ENCODE data around the gene CHCHD1.
"Not testable (repeated sequence)": the region's sequence is repeated elsewhere in the genome, so short reads cannot be mapped to it uniquely, and the experiment has no call there.

The CHCHD1 gene

DNA sequence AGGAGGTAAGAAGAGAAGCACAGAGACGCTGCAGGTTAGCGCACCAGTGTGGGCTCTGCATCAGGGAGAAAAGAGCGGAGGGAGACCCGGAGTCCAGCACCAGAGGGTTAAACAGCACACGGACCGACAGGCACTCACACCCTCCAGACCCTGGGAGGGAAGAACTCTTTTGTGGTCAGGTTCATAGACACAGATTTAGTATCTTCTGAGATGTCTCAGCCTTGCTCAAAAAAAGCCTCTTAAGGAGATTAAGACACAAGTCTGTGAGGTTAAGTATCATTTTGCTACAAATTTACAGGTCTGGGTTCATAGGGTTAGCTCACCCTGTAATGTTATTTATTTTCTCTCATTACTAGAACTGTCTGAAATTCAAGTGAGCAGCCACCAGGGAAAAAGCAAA, 46.3 kb downstream of the CHCHD1 start:
- no peaks in the 10 kb centered on the region for H3K27me3 Mint-ChIP-seq
- H3K4me1 Mint-ChIP-seq: no peaks in the 10 kb centered on the region
- H3K4me3 Mint-ChIP-seq: no peak overlapping the region
- no peak for DNase-seq (ENCODE audit: low spot score in 2 of 2)
- H3K9me3 Mint-ChIP-seq: no peaks in the 10 kb centered on the region
- peaks cover 9% of the 10 kb centered on the region for H3K36me3 Mint-ChIP-seq (ENCODE audit: insufficient read depth)
- ATAC-seq (replicated peaks; ENCODE audit: extremely low read depth, poor library complexity, severe bottlenecking): no peak
- no peak overlapping the region for H3K27ac Mint-ChIP-seq (ENCODE audit: low read depth)

GRCh38 chr10:73829090-73829489, 47.2 kb downstream of the CHCHD1 start:
- not testable (repeated sequence) for ATAC-seq (replicated peaks; ENCODE audit: extremely low read depth, poor library complexity, severe bottlenecking); H3K4me3 Mint-ChIP-seq; DNase-seq (ENCODE audit: low spot score in 2 of 2); H3K9me3 Mint-ChIP-seq; H3K36me3 Mint-ChIP-seq (ENCODE audit: insufficient read depth); H3K27me3 Mint-ChIP-seq; H3K27ac Mint-ChIP-seq (ENCODE audit: low read depth); H3K4me1 Mint-ChIP-seq
